HepG2 (cell line): ENCODE measurements around the gene ASIC3. TPM values are rescaled to one million over a fixed set of nuclear protein-coding genes. Genes with fewer than 3 reads are reported as not detected.
A peak's percentile ranks its signal among the peaks of the same experiment; 100 is the strongest.

Source experiments
- DNMT3B ChIP-seq: conservative IDR thresholded peaks from 2 replicates; pipeline ENCODE4 v1.6.1; 2016; ENCODE audit warnings: missing biosample characterization, control low read depth
- ELF3 ChIP-seq: IDR thresholded peaks from 2 replicates; pipeline ENCODE4 v1.6.1; 2016; ENCODE audit warnings: missing genetic modification reagents, missing compliant biosample characterization
- GFI1 ChIP-seq: sonication (generic); formaldehyde crosslinking; IDR thresholded peaks from 2 replicates; pipeline ENCODE4 v1.5.0; 2020; ENCODE audit warnings: missing genetic modification reagents, mild to moderate bottlenecking, borderline replicate concordance
- GZF1 ChIP-seq: sonication (generic); formaldehyde crosslinking; IDR thresholded peaks from 2 replicates; pipeline ENCODE4 v1.5.1; 2020; ENCODE audit warnings: mild to moderate bottlenecking, missing genetic modification reagents
- KDM5A ChIP-seq: fragments of 200-600 bp; sonication (generic); IDR thresholded peaks from 2 replicates; pipeline ENCODE4 v1.7.0; 2018; ENCODE audit warnings: antibody characterized with exemption, mild to moderate bottlenecking, low read length, borderline replicate concordance
- NCOA2 ChIP-seq: sonication (generic); formaldehyde crosslinking; IDR thresholded peaks from 2 replicates; pipeline ENCODE4 v1.8.0; 2022; ENCODE audit warnings: inconsistent platforms
- NR2F6 ChIP-seq, 2 experiments: IDR thresholded peaks; 2 replicates each; pipeline ENCODE4 v1.6.1; 2016; ENCODE audit warnings: antibody characterized with exemption in 1 of 2, mild to moderate bottlenecking in 1 of 2
- ZNF24 ChIP-seq: fragments of 450-650 bp; IDR thresholded peaks from 2 replicates; pipeline ENCODE4 v1.6.1; 2017; ENCODE audit warnings: antibody characterized with exemption, mild to moderate bottlenecking
- ZNF552 ChIP-seq: sonication (generic); formaldehyde crosslinking; IDR thresholded peaks from 2 replicates; pipeline ENCODE4 v1.9.0; 2022; ENCODE audit warnings: missing genetic modification reagents, mild to moderate bottlenecking, borderline replicate concordance
- polyA plus RNA-seq, 8 experiments: library from polyadenylated mRNA; depleted of rRNA in 3 of 8; stranded (reverse) in 7 of 8; unstranded in 1 of 8; fragments of >200 nt; fragmentation: Illumina TruSeq in 4 of 8; extraction: Trizol in 4 of 8; gene quantifications; 2 replicates each; pipeline versions ENCODE4 v1.2.1 to v1.2.3, GENCODE V29; 2011 to 2016; ENCODE audit warnings: low read depth in 4 of 8, missing spikeins in 1 of 8, mixed read lengths in 1 of 8; ENCODE audit not compliant: insufficient read depth in 1 of 8
- total RNA-seq, 5 experiments: library from RNA; depleted of rRNA; stranded (reverse); fragments of >200 nt; fragmentation: Illumina TruSeq; extraction: Trizol; gene quantifications; 2 replicates each; pipeline ENCODE4 v1.2.3, GENCODE V29; 2016; ENCODE audit warnings: low read depth in 1 of 5
- TF ChIP-seq, protein P1 (sequence below), 2 experiments: IDR thresholded peaks; 2 replicates each; pipeline ENCODE4 v1.6.1; 2011 to 2012; ENCODE audit warnings: low read length in 2 of 2, borderline replicate concordance in 1 of 2, low read depth in 1 of 2, mild to moderate bottlenecking in 1 of 2, moderate library complexity in 1 of 2
- TF ChIP-seq, protein P2 (sequence below): sonication (generic); formaldehyde crosslinking; IDR thresholded peaks from 2 replicates; pipeline ENCODE4 v1.4.0; 2020; ENCODE audit warnings: mild to moderate bottlenecking, missing genetic modification reagents, borderline replicate concordance
- TF ChIP-seq, protein P3 (sequence below): sonication (generic); formaldehyde crosslinking; IDR thresholded peaks from 2 replicates; pipeline ENCODE4 v1.8.0; 2022; ENCODE audit warnings: mild to moderate bottlenecking, missing genetic modification reagents; ENCODE audit not compliant: insufficient replicate concordance
- TF ChIP-seq, protein P4 (sequence below): sonication (generic); formaldehyde crosslinking; IDR thresholded peaks from 2 replicates; pipeline ENCODE4 v1.8.0; 2022; ENCODE audit warnings: mild to moderate bottlenecking, missing genetic modification reagents, moderate library complexity
- TF ChIP-seq, protein P5 (sequence below): conservative IDR thresholded peaks from 2 replicates; pipeline ENCODE4 v1.6.1; 2018; ENCODE audit warnings: missing genetic modification reagents

Gene ASIC3
- total and polyA plus RNA-seq, 2 of the 13 experiments (the other 11 are each of a cell fraction or from before 2014, with no cell fraction given): 0.51 TPM; not detected in 1

DNA sequence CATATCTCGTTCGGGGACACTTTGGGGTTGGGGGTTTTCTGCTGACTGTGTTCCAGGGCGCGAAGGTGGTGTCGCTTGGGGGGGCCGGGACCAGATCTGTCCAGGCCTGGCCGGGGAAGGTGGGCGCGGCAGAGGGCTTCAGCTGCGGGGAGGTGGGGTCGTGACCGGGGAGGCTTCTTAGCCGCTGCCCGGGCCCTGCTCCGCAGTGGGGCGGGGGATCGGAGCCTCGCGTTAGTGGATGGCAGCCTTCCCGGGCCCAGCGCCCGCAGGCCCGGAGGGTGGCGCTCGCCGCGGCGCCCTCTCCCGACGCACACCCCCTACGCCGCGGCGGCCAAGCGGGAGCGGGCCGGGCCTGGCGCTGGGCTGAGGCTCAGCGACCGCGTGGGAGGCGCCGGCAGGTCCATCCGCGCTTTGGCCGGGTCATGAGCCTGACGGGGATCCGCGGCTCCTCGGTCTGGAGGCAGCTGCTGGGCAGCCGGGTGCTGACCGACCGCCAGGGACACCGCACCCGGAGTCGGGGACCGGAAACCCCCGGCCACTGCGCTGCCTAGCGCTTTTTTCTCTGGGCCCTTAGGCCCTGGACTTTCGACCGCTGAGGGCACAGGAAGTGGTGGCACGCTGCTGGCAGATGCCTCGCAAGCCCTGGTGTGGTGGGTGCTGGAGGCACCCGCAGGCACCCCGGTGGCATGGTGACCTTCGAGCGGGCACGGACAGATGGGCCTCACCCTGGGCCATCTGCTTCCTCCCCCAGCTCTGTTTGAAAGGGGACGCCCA lies 39.1 kb downstream of the ASIC3 start (continued):
- TF ChIP-seq, protein P1, sequence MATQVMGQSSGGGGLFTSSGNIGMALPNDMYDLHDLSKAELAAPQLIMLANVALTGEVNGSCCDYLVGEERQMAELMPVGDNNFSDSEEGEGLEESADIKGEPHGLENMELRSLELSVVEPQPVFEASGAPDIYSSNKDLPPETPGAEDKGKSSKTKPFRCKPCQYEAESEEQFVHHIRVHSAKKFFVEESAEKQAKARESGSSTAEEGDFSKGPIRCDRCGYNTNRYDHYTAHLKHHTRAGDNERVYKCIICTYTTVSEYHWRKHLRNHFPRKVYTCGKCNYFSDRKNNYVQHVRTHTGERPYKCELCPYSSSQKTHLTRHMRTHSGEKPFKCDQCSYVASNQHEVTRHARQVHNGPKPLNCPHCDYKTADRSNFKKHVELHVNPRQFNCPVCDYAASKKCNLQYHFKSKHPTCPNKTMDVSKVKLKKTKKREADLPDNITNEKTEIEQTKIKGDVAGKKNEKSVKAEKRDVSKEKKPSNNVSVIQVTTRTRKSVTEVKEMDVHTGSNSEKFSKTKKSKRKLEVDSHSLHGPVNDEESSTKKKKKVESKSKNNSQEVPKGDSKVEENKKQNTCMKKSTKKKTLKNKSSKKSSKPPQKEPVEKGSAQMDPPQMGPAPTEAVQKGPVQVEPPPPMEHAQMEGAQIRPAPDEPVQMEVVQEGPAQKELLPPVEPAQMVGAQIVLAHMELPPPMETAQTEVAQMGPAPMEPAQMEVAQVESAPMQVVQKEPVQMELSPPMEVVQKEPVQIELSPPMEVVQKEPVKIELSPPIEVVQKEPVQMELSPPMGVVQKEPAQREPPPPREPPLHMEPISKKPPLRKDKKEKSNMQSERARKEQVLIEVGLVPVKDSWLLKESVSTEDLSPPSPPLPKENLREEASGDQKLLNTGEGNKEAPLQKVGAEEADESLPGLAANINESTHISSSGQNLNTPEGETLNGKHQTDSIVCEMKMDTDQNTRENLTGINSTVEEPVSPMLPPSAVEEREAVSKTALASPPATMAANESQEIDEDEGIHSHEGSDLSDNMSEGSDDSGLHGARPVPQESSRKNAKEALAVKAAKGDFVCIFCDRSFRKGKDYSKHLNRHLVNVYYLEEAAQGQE (IDR thresholded peaks at IDR 0.05; ENCODE audit: borderline replicate concordance in 1 of 2, low read depth in 1 of 2, low read length in 2 of 2): no peak
- TF ChIP-seq DNMT3B (CRISPR knock-in tag) (peak; percentile 52; the same call in 1 of the 2 replicates), NR2F6 (IDR thresholded peaks at IDR 0.05) (0 out of 2 replicates have a peak, but pooled peaks have one; percentile 10), NR2F6 (CRISPR knock-in tag; IDR thresholded peaks at IDR 0.05) (0 out of 2 replicates have a peak, but pooled peaks have one; percentile 4), KDM5A (peak; percentile 31; the same call in 1 of the 2 replicates), GZF1 (CRISPR knock-in tag) (no peak), NCOA2 (CRISPR knock-in tag) (no peak), ZNF24 (no peak), GFI1 (CRISPR knock-in tag) (no peak), ZNF552 (no peak; the same call in 1 of the 2 replicates), ELF3 (CRISPR knock-in tag) (peak; percentile 40; the same call in 1 of the 2 replicates)
- TF ChIP-seq, protein P2, sequence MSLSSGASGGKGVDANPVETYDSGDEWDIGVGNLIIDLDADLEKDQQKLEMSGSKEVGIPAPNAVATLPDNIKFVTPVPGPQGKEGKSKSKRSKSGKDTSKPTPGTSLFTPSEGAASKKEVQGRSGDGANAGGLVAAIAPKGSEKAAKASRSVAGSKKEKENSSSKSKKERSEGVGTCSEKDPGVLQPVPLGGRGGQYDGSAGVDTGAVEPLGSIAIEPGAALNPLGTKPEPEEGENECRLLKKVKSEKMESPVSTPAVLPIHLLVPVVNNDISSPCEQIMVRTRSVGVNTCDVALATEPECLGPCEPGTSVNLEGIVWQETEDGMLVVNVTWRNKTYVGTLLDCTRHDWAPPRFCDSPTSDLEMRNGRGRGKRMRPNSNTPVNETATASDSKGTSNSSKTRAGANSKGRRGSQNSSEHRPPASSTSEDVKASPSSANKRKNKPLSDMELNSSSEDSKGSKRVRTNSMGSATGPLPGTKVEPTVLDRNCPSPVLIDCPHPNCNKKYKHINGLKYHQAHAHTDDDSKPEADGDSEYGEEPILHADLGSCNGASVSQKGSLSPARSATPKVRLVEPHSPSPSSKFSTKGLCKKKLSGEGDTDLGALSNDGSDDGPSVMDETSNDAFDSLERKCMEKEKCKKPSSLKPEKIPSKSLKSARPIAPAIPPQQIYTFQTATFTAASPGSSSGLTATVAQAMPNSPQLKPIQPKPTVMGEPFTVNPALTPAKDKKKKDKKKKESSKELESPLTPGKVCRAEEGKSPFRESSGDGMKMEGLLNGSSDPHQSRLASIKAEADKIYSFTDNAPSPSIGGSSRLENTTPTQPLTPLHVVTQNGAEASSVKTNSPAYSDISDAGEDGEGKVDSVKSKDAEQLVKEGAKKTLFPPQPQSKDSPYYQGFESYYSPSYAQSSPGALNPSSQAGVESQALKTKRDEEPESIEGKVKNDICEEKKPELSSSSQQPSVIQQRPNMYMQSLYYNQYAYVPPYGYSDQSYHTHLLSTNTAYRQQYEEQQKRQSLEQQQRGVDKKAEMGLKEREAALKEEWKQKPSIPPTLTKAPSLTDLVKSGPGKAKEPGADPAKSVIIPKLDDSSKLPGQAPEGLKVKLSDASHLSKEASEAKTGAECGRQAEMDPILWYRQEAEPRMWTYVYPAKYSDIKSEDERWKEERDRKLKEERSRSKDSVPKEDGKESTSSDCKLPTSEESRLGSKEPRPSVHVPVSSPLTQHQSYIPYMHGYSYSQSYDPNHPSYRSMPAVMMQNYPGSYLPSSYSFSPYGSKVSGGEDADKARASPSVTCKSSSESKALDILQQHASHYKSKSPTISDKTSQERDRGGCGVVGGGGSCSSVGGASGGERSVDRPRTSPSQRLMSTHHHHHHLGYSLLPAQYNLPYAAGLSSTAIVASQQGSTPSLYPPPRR: no peak
- TF ChIP-seq, protein P3, sequence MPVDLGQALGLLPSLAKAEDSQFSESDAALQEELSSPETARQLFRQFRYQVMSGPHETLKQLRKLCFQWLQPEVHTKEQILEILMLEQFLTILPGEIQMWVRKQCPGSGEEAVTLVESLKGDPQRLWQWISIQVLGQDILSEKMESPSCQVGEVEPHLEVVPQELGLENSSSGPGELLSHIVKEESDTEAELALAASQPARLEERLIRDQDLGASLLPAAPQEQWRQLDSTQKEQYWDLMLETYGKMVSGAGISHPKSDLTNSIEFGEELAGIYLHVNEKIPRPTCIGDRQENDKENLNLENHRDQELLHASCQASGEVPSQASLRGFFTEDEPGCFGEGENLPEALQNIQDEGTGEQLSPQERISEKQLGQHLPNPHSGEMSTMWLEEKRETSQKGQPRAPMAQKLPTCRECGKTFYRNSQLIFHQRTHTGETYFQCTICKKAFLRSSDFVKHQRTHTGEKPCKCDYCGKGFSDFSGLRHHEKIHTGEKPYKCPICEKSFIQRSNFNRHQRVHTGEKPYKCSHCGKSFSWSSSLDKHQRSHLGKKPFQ (CRISPR knock-in tag): peak; percentile 22
- TF ChIP-seq, protein P4, sequence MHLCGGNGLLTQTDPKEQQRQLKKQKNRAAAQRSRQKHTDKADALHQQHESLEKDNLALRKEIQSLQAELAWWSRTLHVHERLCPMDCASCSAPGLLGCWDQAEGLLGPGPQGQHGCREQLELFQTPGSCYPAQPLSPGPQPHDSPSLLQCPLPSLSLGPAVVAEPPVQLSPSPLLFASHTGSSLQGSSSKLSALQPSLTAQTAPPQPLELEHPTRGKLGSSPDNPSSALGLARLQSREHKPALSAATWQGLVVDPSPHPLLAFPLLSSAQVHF (CRISPR knock-in tag): no peak
- TF ChIP-seq, protein P5, sequence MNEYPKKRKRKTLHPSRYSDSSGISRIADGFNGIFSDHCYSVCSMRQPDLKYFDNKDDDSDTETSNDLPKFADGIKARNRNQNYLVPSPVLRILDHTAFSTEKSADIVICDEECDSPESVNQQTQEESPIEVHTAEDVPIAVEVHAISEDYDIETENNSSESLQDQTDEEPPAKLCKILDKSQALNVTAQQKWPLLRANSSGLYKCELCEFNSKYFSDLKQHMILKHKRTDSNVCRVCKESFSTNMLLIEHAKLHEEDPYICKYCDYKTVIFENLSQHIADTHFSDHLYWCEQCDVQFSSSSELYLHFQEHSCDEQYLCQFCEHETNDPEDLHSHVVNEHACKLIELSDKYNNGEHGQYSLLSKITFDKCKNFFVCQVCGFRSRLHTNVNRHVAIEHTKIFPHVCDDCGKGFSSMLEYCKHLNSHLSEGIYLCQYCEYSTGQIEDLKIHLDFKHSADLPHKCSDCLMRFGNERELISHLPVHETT (CRISPR knock-in tag): 0 out of 2 replicates have a peak, but pooled peaks have one; percentile 15
